HepG2 (cell line): ENCODE measurements around the gene SSBP4. TPM values are rescaled to one million over a fixed set of nuclear protein-coding genes. Genes with fewer than 3 reads are reported as not detected.

ENCODE experiments used
- ATF5 ChIP-seq: sonication (generic); formaldehyde crosslinking; IDR thresholded peaks from 2 replicates; pipeline ENCODE4 v1.4.0; 2020; ENCODE audit warnings: mild to moderate bottlenecking, low read depth, missing genetic modification reagents
- CCDC6 ChIP-seq: sonication (generic); formaldehyde crosslinking; IDR thresholded peaks from 2 replicates; pipeline ENCODE4 v1.8.1; 2022; ENCODE audit warnings: mild to moderate bottlenecking, missing genetic modification reagents, moderate library complexity
- HNF4A ChIP-seq: sonication (generic); formaldehyde crosslinking; IDR thresholded peaks from 2 replicates; pipeline ENCODE4 v1.4.0; 2020; ENCODE audit warnings: missing genetic modification reagents
- HNRNPL ChIP-seq: fragments of 200-400 bp; formaldehyde crosslinking; IDR thresholded peaks from 2 replicates; pipeline ENCODE4 v1.6.1; 2017; ENCODE audit warnings: mild to moderate bottlenecking, low read depth, low read length
- HOXA3 ChIP-seq: sonication (generic); formaldehyde crosslinking; IDR thresholded peaks from 2 replicates; pipeline ENCODE4 v1.5.0; 2020; ENCODE audit warnings: missing genetic modification reagents
- MYC ChIP-seq: sonication (generic); formaldehyde crosslinking; IDR thresholded peaks from 2 replicates; pipeline ENCODE4 v1.9.0; 2021; ENCODE audit warnings: missing genetic modification reagents, borderline replicate concordance
- RAD21 ChIP-seq: fragments of 450-650 bp; formaldehyde crosslinking; IDR thresholded peaks from 2 replicates; pipeline ENCODE4 v1.5.0; 2020; ENCODE audit warnings: mild to moderate bottlenecking
- RXRA ChIP-seq: sonication (generic); formaldehyde crosslinking; IDR thresholded peaks from 2 replicates; pipeline ENCODE4 v1.5.1; 2020; ENCODE audit warnings: missing genetic modification reagents
- RXRB ChIP-seq: IDR thresholded peaks from 2 replicates; pipeline ENCODE4 v1.6.1; 2016; ENCODE audit warnings: borderline replicate concordance, missing genetic modification reagents, missing compliant biosample characterization
- SNAI1 ChIP-seq: sonication (generic); formaldehyde crosslinking; IDR thresholded peaks from 2 replicates; pipeline ENCODE4 v1.5.0; 2020; ENCODE audit warnings: mild to moderate bottlenecking, missing genetic modification reagents, borderline replicate concordance
- TBL1XR1 ChIP-seq: fragments of 150-350 bp; IDR thresholded peaks from 2 replicates; pipeline ENCODE4 v1.6.1; 2014; ENCODE audit warnings: borderline replicate concordance, low read length; ENCODE audit not compliant: partially characterized antibody
- TBX2 ChIP-seq: sonication (generic); formaldehyde crosslinking; IDR thresholded peaks from 2 replicates; pipeline ENCODE4 v1.5.0; 2020; ENCODE audit warnings: missing genetic modification reagents, mild to moderate bottlenecking, borderline replicate concordance
- THRA ChIP-seq: sonication (generic); formaldehyde crosslinking; IDR thresholded peaks from 2 replicates; pipeline ENCODE4 v1.4.0; 2020; ENCODE audit warnings: missing genetic modification reagents, borderline replicate concordance
- TOE1 ChIP-seq: sonication (generic); formaldehyde crosslinking; IDR thresholded peaks from 2 replicates; pipeline ENCODE4 v1.4.0; 2020; ENCODE audit warnings: mild to moderate bottlenecking, missing genetic modification reagents
- ZBTB10 ChIP-seq: sonication (generic); formaldehyde crosslinking; IDR thresholded peaks from 2 replicates; pipeline ENCODE4 v1.4.0; 2020; ENCODE audit warnings: missing genetic modification reagents, borderline replicate concordance
- ZNF687 ChIP-seq: sonication (generic); formaldehyde crosslinking; IDR thresholded peaks from 2 replicates; pipeline ENCODE4 v1.5.1; 2020; ENCODE audit warnings: mild to moderate bottlenecking, missing genetic modification reagents, moderate library complexity
- ZNF768 ChIP-seq: sonication (generic); formaldehyde crosslinking; IDR thresholded peaks from 2 replicates; pipeline ENCODE4 v1.4.0; 2020; ENCODE audit warnings: missing genetic modification reagents
- polyA plus RNA-seq, 8 experiments: library from polyadenylated mRNA; depleted of rRNA in 3 of 8; stranded (reverse) in 7 of 8; unstranded in 1 of 8; fragments of >200 nt; fragmentation: Illumina TruSeq in 4 of 8; extraction: Trizol in 4 of 8; gene quantifications; 2 replicates each; pipeline versions ENCODE4 v1.2.1 to v1.2.3, GENCODE V29; 2011 to 2016; ENCODE audit warnings: low read depth in 4 of 8, missing spikeins in 1 of 8, mixed read lengths in 1 of 8; ENCODE audit not compliant: insufficient read depth in 1 of 8
- total RNA-seq, 5 experiments: library from RNA; depleted of rRNA; stranded (reverse); fragments of >200 nt; fragmentation: Illumina TruSeq; extraction: Trizol; gene quantifications; 2 replicates each; pipeline ENCODE4 v1.2.3, GENCODE V29; 2016; ENCODE audit warnings: low read depth in 1 of 5

The SSBP4 gene
- total and polyA plus RNA-seq, 2 of the 13 experiments (the other 11 are each of a cell fraction or from before 2014, with no cell fraction given): 20.8 to 39.5 TPM

GRCh38 chr19:18440936-18441803 lies 22.0 kb downstream of the SSBP4 start (continued):
- TF ChIP-seq ATF5 (CRISPR knock-in tag) (no peak), CCDC6 (CRISPR knock-in tag) (0 out of 2 replicates have a peak, but pooled peaks have one; percentile 10), MYC (CRISPR knock-in tag) (0 out of 2 replicates have a peak, but pooled peaks have one; percentile 11), RAD21 (no peak), RXRB (CRISPR knock-in tag) (0 out of 2 replicates have a peak, but pooled peaks have one; percentile 11), THRA (CRISPR knock-in tag) (peak; percentile 51; the same call in 1 of the 2 replicates), ZNF687 (peak; percentile 67), TBX2 (0 out of 2 replicates have a peak, but pooled peaks have one; percentile 0), TBL1XR1 (no peak), ZNF768 (CRISPR knock-in tag) (peak; percentile 31; the same call in 1 of the 2 replicates), ZBTB10 (CRISPR knock-in tag) (peak; percentile 60; the same call in 1 of the 2 replicates), HOXA3 (CRISPR knock-in tag) (0 out of 2 replicates have a peak, but pooled peaks have one; percentile 31), SNAI1 (CRISPR knock-in tag) (no peak), HNRNPL (0 out of 2 replicates have a peak, but pooled peaks have one; percentile 13), RXRA (CRISPR knock-in tag) (peak; percentile 49; the same call in 1 of the 2 replicates), TOE1 (CRISPR knock-in tag) (no peak), HNF4A (CRISPR knock-in tag) (peak; percentile 84)
